SW 1271 (cell line): ENCODE data around the gene CNKSR1.

Source experiments
- DNase-seq, 2 experiments: peaks; one replicate each; lab custom pipeline; 2025; lab: John Stamatoyannopoulos, UW

Gene CNKSR1

GRCh38 chr1:26184086-26184485, 6.8 kb downstream of the CNKSR1 start:
- no peak for DNase-seq

- DNase-seq = no peak
Measured at GRCh38 chr1:26184883-26185282, 7.6 kb downstream of the CNKSR1 start.

GRCh38 chr1:26187882-26188281, 10.6 kb downstream of the CNKSR1 start:
- no peak for DNase-seq

- no peak for DNase-seq
Measured at GRCh38 chr1:26188477-26188876, 11.2 kb downstream of the CNKSR1 start.

GRCh38 chr1:26189331-26189730, 12.0 kb downstream of the CNKSR1 start:
- no peak for DNase-seq

GRCh38 chr1:26189751-26190275, 12.5 kb downstream of the CNKSR1 start:
- DNase-seq = no peak

- peak in 1 of 2 experiments; percentile 9 for DNase-seq
Measured at GRCh38 chr1:26190373-26190987, 13.2 kb downstream of the CNKSR1 start, which contains the start of gene CATSPER4. TSS of gene CATSPER4 (plus strand) at chr1:26190602. CDS start at chr1:26190628, 26 bp downstream.

- no peak for DNase-seq
Measured at GRCh38 chr1:26191739-26192138, 14.4 kb downstream of the CNKSR1 start.

- no peak for DNase-seq
Measured at GRCh38 chr1:26195805-26196204, 18.5 kb downstream of the CNKSR1 start.

- no peak for DNase-seq
Measured at GRCh38 chr1:26197301-26197700, 20.0 kb downstream of the CNKSR1 start.

- DNase-seq = no peak
Measured at GRCh38 chr1:26197813-26198212, 20.5 kb downstream of the CNKSR1 start.

- DNase-seq = no peak
Measured at GRCh38 chr1:26200413-26200812, 23.1 kb downstream of the CNKSR1 start.

GRCh38 chr1:26203642-26204318, 26.5 kb downstream of the CNKSR1 start:
- no peak for DNase-seq

- DNase-seq = no peak
Measured at GRCh38 chr1:26210147-26210870, 33.0 kb downstream of the CNKSR1 start.

- no peak for DNase-seq
Measured at GRCh38 chr1:26212726-26213125, 35.4 kb downstream of the CNKSR1 start.

- DNase-seq = no peak
Measured at GRCh38 chr1:26213335-26213905, 36.1 kb downstream of the CNKSR1 start.

GRCh38 chr1:26215246-26215645, 38.0 kb downstream of the CNKSR1 start:
- DNase-seq = no peak

GRCh38 chr1:26218906-26219494, 41.7 kb downstream of the CNKSR1 start:
- no peak for DNase-seq

- DNase-seq = no peak
Measured at GRCh38 chr1:26220199-26220912, 43.1 kb downstream of the CNKSR1 start.

GRCh38 chr1:26221094-26221493, 43.8 kb downstream of the CNKSR1 start:
- DNase-seq = no peak

GRCh38 chr1:26224606-26225005, 47.3 kb downstream of the CNKSR1 start:
- DNase-seq = no peak
